Mucosa of rectum (tissue), 2 donors: ENCODE results near the gene CCL3.

Source experiments
- H3K27ac ChIP-seq, 2 donors: one replicate each; pipeline ENCODE4 v1.7.0; 2013; ENCODE audit warnings: inconsistent platforms in 2 of 2, low read depth in 2 of 2, low read length in 2 of 2
- H3K27me3 ChIP-seq, 2 donors: one replicate each; pipeline ENCODE4 v1.7.0; 2013; ENCODE audit warnings: low read length in 2 of 2; ENCODE audit not compliant: control insufficient read depth in 2 of 2, insufficient read depth in 2 of 2
- H3K36me3 ChIP-seq, 2 donors: one replicate each; pipeline ENCODE4 v1.7.0; 2013; ENCODE audit warnings: low read length in 2 of 2; ENCODE audit not compliant: control insufficient read depth in 2 of 2, insufficient read depth in 2 of 2
- H3K4me1 ChIP-seq, 2 donors: one replicate each; pipeline ENCODE4 v1.7.0; 2013; ENCODE audit warnings: low read length in 2 of 2, mild to moderate bottlenecking in 1 of 2; ENCODE audit not compliant: control insufficient read depth in 2 of 2, insufficient read depth in 2 of 2
- H3K4me3 ChIP-seq, 2 donors: one replicate each; pipeline ENCODE4 v1.7.0; 2013; ENCODE audit warnings: low read length in 2 of 2
- H3K9ac ChIP-seq, 2 donors: one replicate each; pipeline ENCODE4 v1.7.0; 2013; ENCODE audit warnings: low read length in 2 of 2, low read depth in 1 of 2, mild to moderate bottlenecking in 1 of 2
- H3K9me3 ChIP-seq, 2 donors: one replicate each; pipeline ENCODE4 v1.7.0; 2013; ENCODE audit warnings: low read length in 2 of 2; ENCODE audit not compliant: control insufficient read depth in 2 of 2
- donor health status: healthy.
- donor health status: Normal muscosa, but diverticular disease.

The CCL3 gene

DNA sequence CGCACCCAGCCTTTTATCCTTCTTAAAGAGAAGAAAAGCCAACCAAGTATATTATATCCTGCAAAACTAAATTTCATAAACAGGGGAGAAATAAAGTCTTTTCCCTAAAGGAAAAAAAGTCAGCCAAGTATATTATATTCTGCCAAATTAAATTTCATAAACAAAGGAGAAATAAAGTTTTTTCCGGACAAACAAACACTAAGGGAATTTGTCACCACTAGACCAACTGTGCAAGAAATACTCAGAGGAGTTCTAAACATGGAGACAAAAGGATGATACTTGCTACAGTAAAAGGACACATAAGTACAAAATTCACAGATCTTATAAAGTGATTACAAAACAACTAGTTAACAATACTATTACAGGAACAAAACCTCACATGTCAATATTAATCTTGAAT, 40.3 kb downstream of the CCL3 start:
- no peak overlapping the region for H3K9ac ChIP-seq
- H3K27me3 ChIP-seq: no peaks in the 10 kb centered on the region
- H3K9me3 ChIP-seq: peaks cover 3 to 7% of the 10 kb centered on the region in 2 donors
- H3K4me3 ChIP-seq: no peak overlapping the region
- no peak overlapping the region for H3K27ac ChIP-seq
- H3K4me1 ChIP-seq: no peaks in the 10 kb centered on the region
- no peaks in the 10 kb centered on the region for H3K36me3 ChIP-seq

DNA sequence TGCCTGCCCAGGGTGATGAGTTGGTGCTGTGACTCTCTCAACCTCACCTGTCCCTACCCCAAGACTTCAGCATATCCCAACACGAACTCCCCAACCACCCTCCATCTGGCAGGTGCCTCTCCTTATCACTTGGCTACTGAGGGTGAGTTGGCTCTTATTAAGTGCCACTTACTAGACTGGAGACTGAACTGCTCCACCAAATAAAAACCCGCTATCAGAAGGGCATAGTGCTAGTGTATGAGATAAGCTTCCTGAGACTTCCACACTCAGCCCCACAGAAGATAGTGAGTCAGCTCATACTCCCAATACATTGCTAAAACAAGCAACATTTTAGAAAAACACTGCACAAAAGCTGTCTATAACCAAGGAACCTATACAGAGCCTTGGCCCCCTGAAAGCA, 41.9 kb downstream of the CCL3 start:
- Histone ChIP-seq H3K36me3 (no peaks in the 10 kb centered on the region), H3K9me3 (peaks cover 3 to 7% of the 10 kb centered on the region in 2 donors), H3K4me3 (no peak overlapping the region), H3K27me3 (no peaks in the 10 kb centered on the region), H3K27ac (no peak overlapping the region), H3K4me1 (no peaks in the 10 kb centered on the region), H3K9ac (no peak overlapping the region)
